Left hindlimb (tissue), 1 donor: ENCODE data around the gene NKX1-1.

Experiments
- DNase-seq: peaks from one replicate; pipeline ENCODE4 v3.0.0-alpha.2; 2018

Gene NKX1-1

DNA sequence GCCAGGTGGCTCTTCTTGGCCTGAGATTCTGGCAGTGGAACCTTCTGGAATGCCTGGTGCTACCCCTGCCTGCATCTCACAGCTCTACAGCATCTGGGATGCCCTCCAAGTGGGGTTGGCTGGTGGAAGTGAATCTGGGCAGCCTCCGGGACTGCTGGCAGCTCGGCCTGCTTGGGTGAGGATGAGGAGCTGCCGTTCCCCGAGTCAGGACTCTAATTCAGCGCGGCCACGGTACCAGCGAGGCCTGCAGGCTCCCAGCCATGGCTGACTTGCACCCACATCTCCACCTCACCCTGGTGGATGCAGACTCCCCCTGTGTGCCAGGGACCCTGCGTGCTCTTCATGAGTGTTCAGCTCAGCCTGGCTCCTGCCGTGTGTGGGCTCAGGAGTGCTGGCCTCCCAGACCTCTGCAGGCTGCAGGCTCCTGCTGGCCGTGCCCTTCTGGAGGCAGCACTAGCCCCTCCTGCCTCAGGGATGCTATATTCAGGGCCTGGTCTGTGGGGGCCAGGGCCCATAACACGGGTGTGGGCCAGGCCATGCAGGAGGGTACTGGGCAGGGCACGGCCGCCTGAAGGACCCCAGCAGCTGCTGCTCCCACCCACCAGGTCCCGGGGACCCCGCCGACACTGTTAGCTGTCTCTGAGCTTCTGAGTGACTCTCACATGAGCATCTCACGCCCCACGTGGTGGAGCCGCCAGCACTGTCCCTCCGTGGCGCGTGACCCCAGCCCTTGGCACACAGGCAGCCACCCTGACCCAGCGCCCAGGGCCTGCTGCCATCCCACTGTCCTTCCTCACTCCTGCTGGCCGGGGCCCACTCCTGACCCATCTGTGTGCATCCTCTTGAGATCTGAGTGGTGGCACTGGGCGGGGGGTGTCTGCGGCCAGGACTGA is 48.6 kb downstream of the NKX1-1 start:
- DNase-seq, result no peak

DNA sequence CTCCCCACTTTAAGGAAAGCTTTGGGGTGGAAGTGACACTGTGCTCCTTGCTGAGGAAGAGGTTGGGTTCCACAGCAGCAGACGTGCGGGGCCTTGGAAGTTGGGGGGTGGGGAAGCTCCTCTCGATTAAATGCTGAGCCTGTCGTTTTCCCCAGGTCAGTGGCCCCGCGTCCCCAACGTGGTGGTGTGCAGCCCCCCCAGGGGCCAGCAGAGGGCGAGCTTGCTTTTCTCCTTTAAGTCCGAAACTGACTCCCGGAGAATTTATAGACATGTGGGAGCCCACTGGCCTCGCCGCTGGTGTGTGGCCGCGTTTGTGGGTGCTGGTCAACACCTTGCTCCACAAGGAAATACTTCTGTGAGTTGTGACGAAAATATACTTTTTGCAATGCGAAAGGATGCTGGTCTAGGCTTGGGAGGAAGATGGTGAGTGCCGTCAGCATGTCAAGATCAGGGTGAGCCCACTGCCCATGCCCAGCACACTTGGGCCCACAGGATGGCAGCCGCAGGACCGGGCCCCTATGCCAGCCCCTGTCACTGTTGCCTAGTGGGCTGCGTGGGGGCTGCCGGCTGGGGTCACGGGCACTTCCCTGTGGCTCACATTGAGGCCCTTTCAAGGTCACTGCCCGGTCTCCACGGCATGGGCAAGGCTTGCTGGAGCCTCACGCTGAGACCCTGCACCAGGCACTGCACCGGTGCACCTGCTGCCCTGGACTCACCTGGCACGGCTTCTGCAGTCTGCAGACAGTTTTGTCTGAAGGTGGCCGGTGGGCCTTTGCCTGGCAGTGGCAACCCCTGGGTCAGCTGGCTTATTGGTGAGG is 49.9 kb downstream of the NKX1-1 start:
- DNase-seq, result no peak

DNA sequence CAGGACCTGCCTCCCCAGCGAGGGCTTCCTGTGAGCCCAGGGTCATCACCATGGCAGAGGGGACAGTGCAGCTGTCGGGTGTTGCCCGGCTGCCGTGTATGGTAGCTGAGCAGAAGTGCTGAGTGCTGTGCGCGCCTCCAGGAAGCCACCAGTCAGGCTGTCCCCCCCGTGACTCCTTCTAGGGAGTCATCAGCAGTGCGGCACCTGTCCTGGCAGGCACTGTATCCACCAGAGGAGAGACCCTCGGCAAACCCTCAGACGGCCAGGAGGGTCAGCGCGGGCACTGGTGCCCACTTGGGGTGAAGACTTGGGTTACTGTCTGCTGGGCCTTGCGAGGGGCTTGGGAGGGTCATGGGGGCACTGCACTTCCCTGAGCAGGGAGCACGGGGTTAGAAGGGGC is 50.9 kb downstream of the NKX1-1 start:
- no peak for DNase-seq

DNA sequence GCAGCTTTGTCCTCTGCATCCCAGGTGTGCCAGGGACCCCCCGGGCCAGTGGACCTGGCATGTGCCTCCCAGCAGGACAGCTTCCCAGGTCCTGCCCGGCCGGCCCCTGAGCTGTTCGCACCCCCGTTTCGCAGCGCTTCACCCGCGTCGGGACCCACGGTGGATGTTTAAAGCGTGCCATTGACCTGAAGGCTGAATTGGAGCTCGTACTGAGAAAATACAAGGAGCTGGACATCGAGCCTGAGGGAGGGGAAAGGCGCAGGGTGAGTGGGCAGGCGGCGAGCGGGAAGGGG is 51.3 kb downstream of the NKX1-1 start:
- DNase-seq, result no peak

GRCh38 chr4:1354136-1354982 is 51.9 kb downstream of the NKX1-1 start:
- DNase-seq, result no peak

GRCh38 chr4:1353186-1354055 is 52.8 kb downstream of the NKX1-1 start:
- DNase-seq, result no peak
